ENCODE measurements around the gene PDK4.

GRCh38 chr7:95537468-95537867, 58.8 kb downstream of the PDK4 start:
- TF ChIP-seq CTCF (IDR thresholded peaks at IDR 0.05) (no peak), POLR2A (IDR thresholded peaks at IDR 0.05) (no peak)
